HG03095 (cell line): ENCODE measurements around the gene PRCD.
A peak's percentile ranks its signal among the peaks of the same experiment; 100 is the strongest.

ENCODE experiments used
- ATAC-seq: cut with Tn5 transposase; IDR thresholded peaks from one replicate; pipeline ENCODE4 v1.9.1; 2021; ENCODE audit warnings: moderate library complexity; ENCODE audit not compliant: unreplicated experiment

Gene PRCD

DNA sequence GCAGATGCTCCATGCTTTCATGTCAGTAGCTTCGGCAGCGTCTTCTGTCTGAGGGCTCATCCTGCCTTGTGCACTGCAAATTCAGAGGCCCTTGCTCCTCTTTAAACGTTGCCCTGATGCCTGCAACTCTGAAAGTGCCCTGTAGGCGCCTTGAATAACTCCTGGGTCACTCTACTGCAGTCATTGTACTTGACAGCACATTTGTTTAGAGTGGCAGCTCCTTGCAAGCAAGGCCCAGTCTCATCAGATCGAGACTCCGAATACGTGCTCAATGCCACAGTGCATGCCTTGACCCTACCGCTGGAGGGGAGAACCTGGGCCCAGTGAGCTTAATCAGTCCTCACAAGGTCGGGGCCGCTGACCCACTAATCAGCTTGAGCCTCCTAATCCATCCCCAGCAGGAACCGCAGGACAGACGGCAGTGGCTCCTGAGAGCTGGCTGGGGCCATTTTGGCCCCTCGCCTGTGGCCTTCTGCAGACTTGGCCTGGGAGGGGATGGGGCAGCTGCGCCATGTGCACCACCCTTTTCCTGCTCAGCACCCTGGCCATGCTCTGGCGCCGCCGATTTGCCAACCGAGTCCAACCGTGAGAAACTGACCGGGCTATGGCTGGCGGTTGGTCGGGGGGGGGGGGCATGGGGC is at the start of gene PRCD:
TSS of gene PRCD (plus strand) at position 414 of the 641 bp plus-strand sequence. CDS start at position 512, 98 bp downstream.
- no peak for ATAC-seq

- no peak for ATAC-seq
Observed at GRCh38 chr17:76490112-76490710, 49.6 kb upstream of the PRCD start.

DNA sequence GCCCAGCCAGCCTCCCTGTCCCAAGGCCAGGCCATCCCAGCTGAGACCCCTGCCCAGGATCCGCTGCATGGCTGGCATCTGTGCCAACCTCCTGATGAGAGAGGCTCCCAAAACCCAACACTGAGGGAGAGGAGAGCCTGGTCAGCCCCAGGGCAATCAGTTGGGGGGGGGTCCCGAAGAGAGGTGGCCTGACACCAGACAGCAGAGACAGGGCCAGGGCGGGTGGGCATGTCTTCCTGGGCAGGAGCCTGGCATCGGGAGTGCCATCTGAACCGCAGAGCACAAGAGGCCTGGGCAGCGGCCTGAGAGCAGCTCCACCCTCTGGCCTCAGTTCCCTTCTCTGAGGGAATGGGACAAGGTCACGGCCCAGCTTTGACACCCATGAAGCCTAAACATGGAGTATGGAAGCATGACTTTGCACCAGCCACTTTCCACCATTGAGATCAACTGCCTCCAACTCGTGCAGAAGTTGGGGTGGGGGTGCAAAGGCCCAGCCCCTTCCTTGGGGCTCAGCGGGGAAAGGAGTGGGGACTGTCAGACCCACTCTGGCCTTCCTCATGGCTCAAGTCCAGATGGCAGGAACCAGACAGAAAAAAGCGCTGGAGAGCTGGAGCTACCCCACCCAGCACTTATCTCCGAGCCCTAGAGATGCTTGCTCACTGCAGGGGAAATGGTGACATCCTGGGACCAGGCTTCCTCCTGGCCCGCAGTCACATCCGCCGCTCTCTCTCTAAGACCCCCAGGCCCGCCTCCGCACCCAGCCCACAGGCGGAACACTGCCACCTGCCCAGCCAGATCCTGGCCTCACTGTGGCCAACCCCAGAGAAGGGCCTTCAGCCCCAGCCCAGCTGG is 48.3 kb upstream of the PRCD start:
- ATAC-seq = no peak

GRCh38 chr17:76492123-76492988 is 47.5 kb upstream of the PRCD start:
- ATAC-seq = no peak

DNA sequence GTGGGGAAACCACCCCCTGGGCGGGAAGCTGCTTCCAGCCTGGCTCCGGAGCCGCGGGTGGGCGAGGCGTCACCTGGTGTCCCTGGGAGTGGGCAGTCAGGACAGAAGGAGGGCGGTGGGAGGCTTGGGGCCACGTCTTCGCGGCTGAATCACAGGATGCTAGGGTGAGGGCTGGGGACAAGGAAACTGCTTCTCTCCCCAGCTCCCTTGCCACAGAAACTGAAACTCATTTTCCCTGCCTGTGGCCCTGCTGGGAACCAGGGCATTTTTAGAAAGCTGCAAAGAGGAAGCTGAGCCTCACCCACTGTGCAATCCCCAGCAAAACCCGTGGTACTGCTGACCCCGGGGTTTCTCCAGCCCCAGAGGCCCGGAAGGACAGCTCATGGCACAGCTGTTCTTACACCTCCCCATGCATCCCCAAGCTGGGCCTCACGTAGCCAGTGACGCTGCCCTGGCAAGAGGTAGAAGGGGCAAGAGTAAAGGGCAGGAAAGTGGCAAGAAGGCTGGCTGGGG is 46.8 kb upstream of the PRCD start:
- no peak for ATAC-seq

- no peak for ATAC-seq
Observed at GRCh38 chr17:76493505-76494167, 46.2 kb upstream of the PRCD start.

DNA sequence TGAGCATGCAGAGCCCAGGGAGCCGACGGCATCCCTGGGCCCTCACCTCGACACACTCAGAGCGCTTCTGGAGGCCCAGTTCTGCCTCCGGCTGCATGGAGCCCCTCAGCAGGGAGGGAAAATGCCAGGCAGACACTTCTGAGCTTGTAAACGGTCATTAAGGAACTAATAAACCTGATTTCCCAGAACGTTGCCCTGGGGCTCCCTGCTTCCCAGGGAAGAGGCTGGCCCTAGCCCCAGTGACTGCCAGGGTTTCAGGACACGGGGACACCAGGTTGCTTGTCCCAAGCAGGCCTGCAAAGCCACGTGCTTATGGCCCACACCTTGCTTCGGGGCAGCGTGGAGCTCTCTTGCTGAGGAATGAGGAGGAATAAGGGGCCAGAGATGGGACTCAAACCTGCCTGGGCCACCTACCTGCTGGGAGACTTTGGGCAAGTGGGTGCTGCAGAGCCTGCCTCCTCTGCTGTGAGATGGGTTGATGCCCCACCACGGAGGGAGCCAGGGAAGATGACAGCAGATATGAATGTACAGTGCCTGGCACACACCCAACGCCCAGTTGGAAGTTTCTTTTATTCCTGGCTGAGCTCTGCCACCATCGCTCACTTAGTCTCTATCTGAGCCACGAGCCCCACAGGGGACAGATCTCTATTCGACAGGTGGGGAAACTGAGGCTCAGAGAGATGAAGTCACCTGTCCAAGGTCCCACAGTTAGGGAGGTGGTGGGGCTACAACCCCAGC is 44.0 kb upstream of the PRCD start:
- no peak for ATAC-seq

GRCh38 chr17:76496464-76496863 is 43.4 kb upstream of the PRCD start:
- ATAC-seq = no peak

DNA sequence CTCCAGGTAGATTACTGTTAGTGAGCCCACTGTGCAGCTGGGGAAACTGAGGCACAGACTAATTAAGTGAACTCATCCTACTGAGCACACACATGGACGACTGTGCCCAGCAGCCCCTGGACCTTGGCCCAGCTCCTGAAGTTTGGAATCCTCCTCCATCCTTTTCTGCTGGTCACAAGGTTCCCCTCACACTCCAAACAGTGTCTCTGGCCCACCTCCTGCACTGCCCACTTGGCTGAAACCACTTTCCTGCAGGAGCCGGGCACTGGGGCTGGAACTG is 42.2 kb upstream of the PRCD start:
- no peak for ATAC-seq

- no peak for ATAC-seq
Observed at GRCh38 chr17:76497979-76498875, 41.6 kb upstream of the PRCD start.

- no peak for ATAC-seq
Observed at GRCh38 chr17:76498876-76499251, 41.0 kb upstream of the PRCD start.

- no peak for ATAC-seq
Observed at GRCh38 chr17:76499267-76499667, 40.6 kb upstream of the PRCD start.

DNA sequence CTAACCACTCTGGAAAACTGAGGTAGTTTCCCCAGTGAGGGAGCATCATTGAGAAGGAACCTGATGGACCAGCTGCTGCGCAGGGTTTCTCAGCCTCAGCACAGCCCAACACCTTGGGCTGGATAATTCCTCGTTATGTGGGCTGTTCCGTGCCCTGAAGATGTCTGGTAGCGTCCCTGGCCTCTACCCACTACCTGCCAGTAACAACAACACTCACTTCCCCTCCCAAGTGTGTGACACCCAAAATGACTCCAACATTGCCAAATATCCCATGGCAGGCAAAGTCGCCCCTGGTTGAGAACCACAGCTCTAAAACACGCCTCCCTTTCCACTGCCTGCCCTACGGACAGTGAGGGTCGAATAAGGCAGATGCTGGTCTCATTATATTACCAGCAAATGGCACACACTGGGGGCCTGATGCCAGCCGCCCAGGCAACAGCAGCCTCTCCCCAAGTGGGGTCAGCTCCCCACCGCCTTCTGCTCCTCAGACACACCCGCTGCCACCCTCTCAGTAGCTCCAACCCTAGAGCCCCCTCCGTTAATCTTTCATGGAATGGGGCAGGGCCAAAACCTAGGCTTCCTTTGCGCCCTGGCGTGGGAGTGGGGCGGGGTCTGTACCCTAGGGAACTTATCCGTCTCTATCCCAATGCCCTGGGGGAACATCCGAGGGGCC is 39.6 kb upstream of the PRCD start:
- ATAC-seq = no peak

DNA sequence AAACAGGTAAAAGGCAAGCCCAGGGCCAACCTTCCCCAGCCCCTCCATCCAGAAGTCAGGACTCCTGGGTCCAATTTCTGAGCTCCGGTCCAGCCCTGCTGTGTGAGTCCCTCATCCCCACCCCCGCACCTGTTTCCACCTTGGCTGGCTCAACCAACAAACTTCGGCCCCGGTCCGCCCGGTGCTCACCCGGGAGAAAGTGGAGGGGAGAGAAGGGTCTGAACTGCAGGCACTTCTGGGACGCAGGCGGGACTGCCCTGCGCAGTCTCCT is 39.2 kb upstream of the PRCD start:
- ATAC-seq = peak; percentile 7

- peak; percentile 67 for ATAC-seq
Observed at GRCh38 chr17:76501018-76501826, 38.6 kb upstream of the PRCD start, which contains the start of gene RHBDF2. RHBDF2 (minus strand) TSS chr17:76501423; CDS start chr17:76481524, 19,899 bp downstream.

GRCh38 chr17:76501827-76502307 is 38.0 kb upstream of the PRCD start:
- no peak for ATAC-seq
